SK-N-MC (cell line): Measurements from ENCODE around the gene CSNK2A3.

Experiments
- EZH2 ChIP-seq: fragments of 200-600 bp; sonication (generic); IDR thresholded peaks from one replicate; pipeline ENCODE4 v1.6.1; 2017; ENCODE audit warnings: antibody characterized with exemption
- FOXP2 ChIP-seq: optimal IDR thresholded peaks from 2 replicates; pipeline ENCODE3; 2011; ENCODE audit warnings: mild to moderate bottlenecking, moderate library complexity; ENCODE audit not compliant: insufficient read depth; ENCODE audit errors: extremely low read length, control extremely low read depth
- POLR2AphosphoS5 ChIP-seq: IDR thresholded peaks from 2 replicates; pipeline ENCODE4 v1.6.1; 2012; ENCODE audit warnings: mild to moderate bottlenecking, low read depth, low read length, borderline replicate concordance

- TF ChIP-seq POLR2AphosphoS5 = no peak
- TF ChIP-seq EZH2 = no peak
- no peak for TF ChIP-seq FOXP2
Observed at GRCh38 chr11:11335043-11335442, 18.0 kb downstream of the CSNK2A3 start.
